HepG2 (cell line): ENCODE results near the gene AGPAT2. TPM values are rescaled to one million over a fixed set of nuclear protein-coding genes. Genes with fewer than 3 reads are reported as not detected.

Experiments used
- FOSL1 ChIP-seq: sonication (generic); formaldehyde crosslinking; IDR thresholded peaks from 2 replicates; pipeline ENCODE4 v1.9.0; 2021; ENCODE audit warnings: missing genetic modification reagents, borderline replicate concordance
- GFI1 ChIP-seq: sonication (generic); formaldehyde crosslinking; IDR thresholded peaks from 2 replicates; pipeline ENCODE4 v1.5.0; 2020; ENCODE audit warnings: missing genetic modification reagents, mild to moderate bottlenecking, borderline replicate concordance
- JUN ChIP-seq: sonication (generic); formaldehyde crosslinking; IDR thresholded peaks from 2 replicates; pipeline ENCODE4 v1.4.0; 2020; ENCODE audit warnings: mild to moderate bottlenecking, missing genetic modification reagents
- NFE2 ChIP-seq: sonication (generic); formaldehyde crosslinking; IDR thresholded peaks from 2 replicates; pipeline ENCODE4 v1.4.0; 2020; ENCODE audit warnings: missing genetic modification reagents
- PATZ1 ChIP-seq: sonication (generic); formaldehyde crosslinking; IDR thresholded peaks from 2 replicates; pipeline ENCODE4 v1.4.0; 2020; ENCODE audit warnings: missing genetic modification reagents
- SYNCRIP ChIP-seq: fragments of 200-400 bp; formaldehyde crosslinking; IDR thresholded peaks from 2 replicates; pipeline ENCODE4 v1.6.1; 2018; ENCODE audit warnings: mild to moderate bottlenecking, low read depth, low read length; ENCODE audit not compliant: insufficient read depth
- ZNF326 ChIP-seq: sonication (generic); formaldehyde crosslinking; IDR thresholded peaks from 2 replicates; pipeline ENCODE4 v1.4.0; 2020; ENCODE audit warnings: missing genetic modification reagents, borderline replicate concordance
- ZNF329 ChIP-seq: sonication (generic); formaldehyde crosslinking; IDR thresholded peaks from 2 replicates; pipeline ENCODE4 v1.9.0; 2021; ENCODE audit warnings: low read depth, mild to moderate bottlenecking, missing genetic modification reagents
- ZNF382 ChIP-seq: sonication (generic); formaldehyde crosslinking; IDR thresholded peaks from 2 replicates; pipeline ENCODE4 v1.5.0; 2020; ENCODE audit warnings: missing genetic modification reagents, mild to moderate bottlenecking, borderline replicate concordance
- ZNF512 ChIP-seq: sonication (generic); formaldehyde crosslinking; IDR thresholded peaks from 2 replicates; pipeline ENCODE4 v1.4.0; 2020; ENCODE audit warnings: mild to moderate bottlenecking, missing genetic modification reagents
- ZSCAN9 ChIP-seq: IDR thresholded peaks from 2 replicates; pipeline ENCODE4 v1.6.1; 2016; ENCODE audit warnings: borderline replicate concordance
- ZZZ3 ChIP-seq: sonication (generic); formaldehyde crosslinking; IDR thresholded peaks from 2 replicates; pipeline ENCODE4 v1.4.0; 2020; ENCODE audit warnings: missing genetic modification reagents, mild to moderate bottlenecking, borderline replicate concordance
- polyA plus RNA-seq, 8 experiments: library from polyadenylated mRNA; depleted of rRNA in 3 of 8; stranded (reverse) in 7 of 8; unstranded in 1 of 8; fragments of >200 nt; fragmentation: Illumina TruSeq in 4 of 8; extraction: Trizol in 4 of 8; gene quantifications; 2 replicates each; pipeline versions ENCODE4 v1.2.1 to v1.2.3, GENCODE V29; 2011 to 2016; ENCODE audit warnings: low read depth in 4 of 8, missing spikeins in 1 of 8, mixed read lengths in 1 of 8; ENCODE audit not compliant: insufficient read depth in 1 of 8
- total RNA-seq, 5 experiments: library from RNA; depleted of rRNA; stranded (reverse); fragments of >200 nt; fragmentation: Illumina TruSeq; extraction: Trizol; gene quantifications; 2 replicates each; pipeline ENCODE4 v1.2.3, GENCODE V29; 2016; ENCODE audit warnings: low read depth in 1 of 5
- TF ChIP-seq, protein P1 (sequence below): fragments of 450-650 bp; IDR thresholded peaks from 2 replicates; pipeline ENCODE4 v1.6.1; 2017
- TF ChIP-seq, protein P2 (sequence below): sonication (generic); formaldehyde crosslinking; IDR thresholded peaks from 2 replicates; pipeline ENCODE4 v1.8.0; 2022; ENCODE audit warnings: mild to moderate bottlenecking, missing genetic modification reagents, moderate library complexity
- TF ChIP-seq, protein P3 (sequence below): sonication (generic); formaldehyde crosslinking; IDR thresholded peaks from 2 replicates; pipeline ENCODE4 v1.4.0; 2020; ENCODE audit warnings: mild to moderate bottlenecking, missing genetic modification reagents
- TF ChIP-seq, protein P4 (sequence below): IDR thresholded peaks from 2 replicates; pipeline ENCODE4 v1.6.1; 2016; ENCODE audit warnings: missing genetic modification reagents, missing compliant biosample characterization
- TF ChIP-seq, protein P5 (sequence below): sonication (generic); formaldehyde crosslinking; IDR thresholded peaks from 2 replicates; pipeline ENCODE4 v1.4.0; 2020; ENCODE audit warnings: mild to moderate bottlenecking, missing genetic modification reagents

AGPAT2 gene
- total and polyA plus RNA-seq, 2 of the 13 experiments (the other 11 are each of a cell fraction or from before 2014, with no cell fraction given) = 3.9 to 25.8 TPM

DNA sequence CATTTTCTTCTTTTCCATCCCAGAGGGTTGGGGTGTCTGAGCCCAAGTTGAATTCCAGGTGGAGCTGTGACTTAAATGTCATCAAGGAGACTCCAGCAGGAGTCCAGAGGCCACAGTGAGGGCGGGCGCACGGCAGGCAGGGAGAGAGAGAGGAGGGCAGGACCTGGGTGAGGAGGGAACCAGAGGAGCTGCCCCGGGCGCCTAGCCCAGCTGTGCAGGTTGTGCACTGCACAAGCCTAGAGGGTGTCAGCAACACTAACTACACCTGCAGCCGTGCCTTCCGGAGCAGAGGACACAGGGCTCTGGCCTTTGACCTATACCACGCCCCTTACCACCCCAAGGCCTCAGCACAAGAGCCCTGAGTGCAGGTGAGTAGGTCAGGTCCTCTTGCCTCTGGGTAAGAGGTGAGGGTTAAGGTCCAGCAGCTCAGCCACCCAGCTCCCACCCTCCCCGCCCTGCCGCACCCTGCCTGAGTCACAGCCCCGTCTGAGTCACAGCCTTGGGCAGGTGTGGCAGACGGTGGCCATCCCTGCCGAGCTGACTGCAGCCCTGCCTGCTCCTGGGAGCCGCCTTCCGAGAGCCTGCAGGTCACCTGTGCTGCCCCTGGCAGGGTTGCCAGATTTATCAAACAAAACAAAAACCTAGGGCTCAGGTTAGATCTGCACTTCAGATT lies 6.4 kb upstream of the AGPAT2 start (continued):
- peak; percentile 87 for TF ChIP-seq JUN (CRISPR knock-in tag)
- no peak for TF ChIP-seq ZSCAN9 (CRISPR knock-in tag)
- TF ChIP-seq ZNF326 (CRISPR knock-in tag) = no peak
- TF ChIP-seq GFI1 (CRISPR knock-in tag) = 0 out of 2 replicates have a peak, but pooled peaks have one; percentile 15
- TF ChIP-seq, protein P1, sequence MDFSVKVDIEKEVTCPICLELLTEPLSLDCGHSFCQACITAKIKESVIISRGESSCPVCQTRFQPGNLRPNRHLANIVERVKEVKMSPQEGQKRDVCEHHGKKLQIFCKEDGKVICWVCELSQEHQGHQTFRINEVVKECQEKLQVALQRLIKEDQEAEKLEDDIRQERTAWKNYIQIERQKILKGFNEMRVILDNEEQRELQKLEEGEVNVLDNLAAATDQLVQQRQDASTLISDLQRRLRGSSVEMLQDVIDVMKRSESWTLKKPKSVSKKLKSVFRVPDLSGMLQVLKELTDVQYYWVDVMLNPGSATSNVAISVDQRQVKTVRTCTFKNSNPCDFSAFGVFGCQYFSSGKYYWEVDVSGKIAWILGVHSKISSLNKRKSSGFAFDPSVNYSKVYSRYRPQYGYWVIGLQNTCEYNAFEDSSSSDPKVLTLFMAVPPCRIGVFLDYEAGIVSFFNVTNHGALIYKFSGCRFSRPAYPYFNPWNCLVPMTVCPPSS = no peak
- TF ChIP-seq, protein P2, sequence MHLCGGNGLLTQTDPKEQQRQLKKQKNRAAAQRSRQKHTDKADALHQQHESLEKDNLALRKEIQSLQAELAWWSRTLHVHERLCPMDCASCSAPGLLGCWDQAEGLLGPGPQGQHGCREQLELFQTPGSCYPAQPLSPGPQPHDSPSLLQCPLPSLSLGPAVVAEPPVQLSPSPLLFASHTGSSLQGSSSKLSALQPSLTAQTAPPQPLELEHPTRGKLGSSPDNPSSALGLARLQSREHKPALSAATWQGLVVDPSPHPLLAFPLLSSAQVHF (CRISPR knock-in tag) = no peak
- no peak for TF ChIP-seq SYNCRIP
- TF ChIP-seq ZZZ3 (CRISPR knock-in tag) = peak; percentile 47; the same call in 1 of the 2 replicates
- TF ChIP-seq ZNF329 (CRISPR knock-in tag) = no peak
- TF ChIP-seq, protein P3, sequence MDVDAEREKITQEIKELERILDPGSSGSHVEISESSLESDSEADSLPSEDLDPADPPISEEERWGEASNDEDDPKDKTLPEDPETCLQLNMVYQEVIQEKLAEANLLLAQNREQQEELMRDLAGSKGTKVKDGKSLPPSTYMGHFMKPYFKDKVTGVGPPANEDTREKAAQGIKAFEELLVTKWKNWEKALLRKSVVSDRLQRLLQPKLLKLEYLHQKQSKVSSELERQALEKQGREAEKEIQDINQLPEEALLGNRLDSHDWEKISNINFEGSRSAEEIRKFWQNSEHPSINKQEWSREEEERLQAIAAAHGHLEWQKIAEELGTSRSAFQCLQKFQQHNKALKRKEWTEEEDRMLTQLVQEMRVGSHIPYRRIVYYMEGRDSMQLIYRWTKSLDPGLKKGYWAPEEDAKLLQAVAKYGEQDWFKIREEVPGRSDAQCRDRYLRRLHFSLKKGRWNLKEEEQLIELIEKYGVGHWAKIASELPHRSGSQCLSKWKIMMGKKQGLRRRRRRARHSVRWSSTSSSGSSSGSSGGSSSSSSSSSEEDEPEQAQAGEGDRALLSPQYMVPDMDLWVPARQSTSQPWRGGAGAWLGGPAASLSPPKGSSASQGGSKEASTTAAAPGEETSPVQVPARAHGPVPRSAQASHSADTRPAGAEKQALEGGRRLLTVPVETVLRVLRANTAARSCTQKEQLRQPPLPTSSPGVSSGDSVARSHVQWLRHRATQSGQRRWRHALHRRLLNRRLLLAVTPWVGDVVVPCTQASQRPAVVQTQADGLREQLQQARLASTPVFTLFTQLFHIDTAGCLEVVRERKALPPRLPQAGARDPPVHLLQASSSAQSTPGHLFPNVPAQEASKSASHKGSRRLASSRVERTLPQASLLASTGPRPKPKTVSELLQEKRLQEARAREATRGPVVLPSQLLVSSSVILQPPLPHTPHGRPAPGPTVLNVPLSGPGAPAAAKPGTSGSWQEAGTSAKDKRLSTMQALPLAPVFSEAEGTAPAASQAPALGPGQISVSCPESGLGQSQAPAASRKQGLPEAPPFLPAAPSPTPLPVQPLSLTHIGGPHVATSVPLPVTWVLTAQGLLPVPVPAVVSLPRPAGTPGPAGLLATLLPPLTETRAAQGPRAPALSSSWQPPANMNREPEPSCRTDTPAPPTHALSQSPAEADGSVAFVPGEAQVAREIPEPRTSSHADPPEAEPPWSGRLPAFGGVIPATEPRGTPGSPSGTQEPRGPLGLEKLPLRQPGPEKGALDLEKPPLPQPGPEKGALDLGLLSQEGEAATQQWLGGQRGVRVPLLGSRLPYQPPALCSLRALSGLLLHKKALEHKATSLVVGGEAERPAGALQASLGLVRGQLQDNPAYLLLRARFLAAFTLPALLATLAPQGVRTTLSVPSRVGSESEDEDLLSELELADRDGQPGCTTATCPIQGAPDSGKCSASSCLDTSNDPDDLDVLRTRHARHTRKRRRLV (CRISPR knock-in tag) = no peak
- no peak for TF ChIP-seq FOSL1
- 0 out of 2 replicates have a peak, but pooled peaks have one; percentile 49 for TF ChIP-seq ZNF512 (CRISPR knock-in tag)
- TF ChIP-seq ZNF382 (CRISPR knock-in tag) = no peak
- TF ChIP-seq, protein P4, sequence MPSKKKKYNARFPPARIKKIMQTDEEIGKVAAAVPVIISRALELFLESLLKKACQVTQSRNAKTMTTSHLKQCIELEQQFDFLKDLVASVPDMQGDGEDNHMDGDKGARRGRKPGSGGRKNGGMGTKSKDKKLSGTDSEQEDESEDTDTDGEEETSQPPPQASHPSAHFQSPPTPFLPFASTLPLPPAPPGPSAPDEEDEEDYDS (CRISPR knock-in tag) = 0 out of 2 replicates have a peak, but pooled peaks have one; percentile 32
- TF ChIP-seq, protein P5, sequence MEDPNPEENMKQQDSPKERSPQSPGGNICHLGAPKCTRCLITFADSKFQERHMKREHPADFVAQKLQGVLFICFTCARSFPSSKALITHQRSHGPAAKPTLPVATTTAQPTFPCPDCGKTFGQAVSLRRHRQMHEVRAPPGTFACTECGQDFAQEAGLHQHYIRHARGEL (CRISPR knock-in tag) = no peak
- TF ChIP-seq PATZ1 (CRISPR knock-in tag) = peak; percentile 62
- TF ChIP-seq NFE2 = no peak
